ENCODE results near the gene TMEM150B.

GRCh38 chr19:55355213-55355821 is 30.2 kb upstream of the TMEM150B start:
- TF ChIP-seq, protein P1, sequence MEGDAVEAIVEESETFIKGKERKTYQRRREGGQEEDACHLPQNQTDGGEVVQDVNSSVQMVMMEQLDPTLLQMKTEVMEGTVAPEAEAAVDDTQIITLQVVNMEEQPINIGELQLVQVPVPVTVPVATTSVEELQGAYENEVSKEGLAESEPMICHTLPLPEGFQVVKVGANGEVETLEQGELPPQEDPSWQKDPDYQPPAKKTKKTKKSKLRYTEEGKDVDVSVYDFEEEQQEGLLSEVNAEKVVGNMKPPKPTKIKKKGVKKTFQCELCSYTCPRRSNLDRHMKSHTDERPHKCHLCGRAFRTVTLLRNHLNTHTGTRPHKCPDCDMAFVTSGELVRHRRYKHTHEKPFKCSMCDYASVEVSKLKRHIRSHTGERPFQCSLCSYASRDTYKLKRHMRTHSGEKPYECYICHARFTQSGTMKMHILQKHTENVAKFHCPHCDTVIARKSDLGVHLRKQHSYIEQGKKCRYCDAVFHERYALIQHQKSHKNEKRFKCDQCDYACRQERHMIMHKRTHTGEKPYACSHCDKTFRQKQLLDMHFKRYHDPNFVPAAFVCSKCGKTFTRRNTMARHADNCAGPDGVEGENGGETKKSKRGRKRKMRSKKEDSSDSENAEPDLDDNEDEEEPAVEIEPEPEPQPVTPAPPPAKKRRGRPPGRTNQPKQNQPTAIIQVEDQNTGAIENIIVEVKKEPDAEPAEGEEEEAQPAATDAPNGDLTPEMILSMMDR (IDR thresholded peaks at IDR 0.05; ENCODE audit: low read length): no peak
- no peak for TF ChIP-seq EZH2 (IDR thresholded peaks at IDR 0.05; ENCODE audit: borderline replicate concordance, low read length)

Data from OCI-LY1 (cell line).